ENCODE data around the gene DSTN. TPM values are rescaled to one million over a fixed set of nuclear protein-coding genes. Genes with fewer than 3 reads are reported as not detected.
A peak's percentile ranks its signal among the peaks of the same experiment; 100 is the strongest.

DSTN gene
- total and polyA plus RNA-seq, 9 of the 15 experiments (the other 6 are each of a cell fraction or from before 2014, with no cell fraction given), result 25.7 to 88.3 (median 61.0) TPM

- H3K9ac ChIP-seq (ENCODE audit: insufficient read depth in 1 of 2, low read depth in 2 of 2, low read length in 2 of 2), result peak overlapping the region in 1 of 2 experiments; percentile 68; a peak in 2 of 4 replicates
- H3K27me3 ChIP-seq (ENCODE audit: control insufficient read depth in 2 of 2, insufficient read depth in 2 of 2, low read length in 2 of 2), result no peaks in the 10 kb centered on the region
- peak overlapping the region; percentile 83 for H3K4me3 ChIP-seq
- H2AFZ ChIP-seq (ENCODE audit: low read depth, low read length), result no peak overlapping the region
- no peaks in the 10 kb centered on the region for H3K9me1 ChIP-seq (ENCODE audit: control insufficient read depth, insufficient read depth, low read length)
- peaks cover 7% of the 10 kb centered on the region; the same call in 1 of the 2 replicates for H4K20me1 ChIP-seq (replicated peaks; ENCODE audit: control insufficient read depth, insufficient read depth, low read length)
- CTCF ChIA-PET (ENCODE audit: low intra/inter-chr PET ratio), result no interaction called here
- in situ Hi-C loops (cut with MboI), result no loop called here
- H3K27ac ChIP-seq (ENCODE audit: extremely low read depth, low read depth, low read length), result peak overlapping the region; percentile 68; the same call in 1 of the 3 replicates
- DNase-seq (ENCODE audit: extremely low read depth in 1 of 4, low spot score in 3 of 4) (no peak), ATAC-seq (no peak), FAIRE-seq (no peak)
- no peaks in the 10 kb centered on the region for H3K36me3 ChIP-seq (ENCODE audit: control insufficient read depth, insufficient read depth, low read length)
- H3K9me3 ChIP-seq (replicated peaks; ENCODE audit: control insufficient read depth, insufficient read depth, low read depth, low read length), result no peaks in the 10 kb centered on the region
- peak overlapping the region; percentile 81 for H3K4me2 ChIP-seq (ENCODE audit: insufficient read depth, low read length)
- TF ChIP-seq, protein P1, sequence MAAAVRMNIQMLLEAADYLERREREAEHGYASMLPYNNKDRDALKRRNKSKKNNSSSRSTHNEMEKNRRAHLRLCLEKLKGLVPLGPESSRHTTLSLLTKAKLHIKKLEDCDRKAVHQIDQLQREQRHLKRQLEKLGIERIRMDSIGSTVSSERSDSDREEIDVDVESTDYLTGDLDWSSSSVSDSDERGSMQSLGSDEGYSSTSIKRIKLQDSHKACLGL (CRISPR knock-in tag; IDR thresholded peaks at IDR 0.05; ENCODE audit: borderline replicate concordance, poor library complexity, severe bottlenecking), result no peak
- peak; percentile 62 for TF ChIP-seq CEBPG (CRISPR knock-in tag; IDR thresholded peaks at IDR 0.05)
- no peak for TF ChIP-seq CEBPG (tag; conservative IDR thresholded peaks at IDR 0.05 in 1 of 2, IDR thresholded peaks at IDR 0.05 in 1 of 2)
- TF ChIP-seq SRF (CRISPR knock-in tag; IDR thresholded peaks at IDR 0.05), result peak in 1 of 2 experiments; percentile 21; a peak in 1 of 4 replicates
- TF ChIP-seq KDM4B (IDR thresholded peaks at IDR 0.05; ENCODE audit: borderline replicate concordance in 2 of 2, low read depth in 1 of 2), result no peak
- 0 out of 2 replicates have a peak, but pooled peaks have one; percentile 52 for TF ChIP-seq HMBOX1 (IDR thresholded peaks at IDR 0.05)
- 0% methylated on average over 6 of the region's 6 CpGs for WGBS (ENCODE audit: insufficient coverage, low coverage, missing lambda C conversion rate)
- peaks cover 58% of the 10 kb centered on the region for H3K79me2 ChIP-seq (ENCODE audit: control insufficient read depth, insufficient read depth, low read length)
- H3K4me1 ChIP-seq (replicated peaks in 1 of 2; ENCODE audit: control insufficient read depth in 2 of 2, insufficient read depth in 2 of 2, low read length in 2 of 2), result peaks cover 12 to 17% of the 10 kb centered on the region in 2 experiments
- POLR2A ChIA-PET, result interaction anchor here (1.4 to 2.3 kb wide), 3 partner anchors 9 to 14 kb away, joined by 4 to 9 read pairs (median 6); no protein-coding TSS in a partner anchor
- intact Hi-C loops (cut with micrococcal nuclease), result no loop called here
- BruUV-seq (replicated peaks), result no TSS peak
Observed at GRCh38 chr20:17571153-17571527, 1.3 kb downstream of the DSTN start.
